HG03442 (cell line): Measurements from ENCODE around the gene PLK5.

Experiments
- ATAC-seq: cut with Tn5 transposase; IDR thresholded peaks from one replicate; pipeline ENCODE4 v1.9.1; 2021; ENCODE audit warnings: mild to moderate bottlenecking, moderate library complexity; ENCODE audit not compliant: unreplicated experiment

The PLK5 gene

GRCh38 chr19:1576242-1577089 lies 52.6 kb downstream of the PLK5 start:
- ATAC-seq = no peak

GRCh38 chr19:1577090-1577928 lies 53.4 kb downstream of the PLK5 start:
- no peak for ATAC-seq

DNA sequence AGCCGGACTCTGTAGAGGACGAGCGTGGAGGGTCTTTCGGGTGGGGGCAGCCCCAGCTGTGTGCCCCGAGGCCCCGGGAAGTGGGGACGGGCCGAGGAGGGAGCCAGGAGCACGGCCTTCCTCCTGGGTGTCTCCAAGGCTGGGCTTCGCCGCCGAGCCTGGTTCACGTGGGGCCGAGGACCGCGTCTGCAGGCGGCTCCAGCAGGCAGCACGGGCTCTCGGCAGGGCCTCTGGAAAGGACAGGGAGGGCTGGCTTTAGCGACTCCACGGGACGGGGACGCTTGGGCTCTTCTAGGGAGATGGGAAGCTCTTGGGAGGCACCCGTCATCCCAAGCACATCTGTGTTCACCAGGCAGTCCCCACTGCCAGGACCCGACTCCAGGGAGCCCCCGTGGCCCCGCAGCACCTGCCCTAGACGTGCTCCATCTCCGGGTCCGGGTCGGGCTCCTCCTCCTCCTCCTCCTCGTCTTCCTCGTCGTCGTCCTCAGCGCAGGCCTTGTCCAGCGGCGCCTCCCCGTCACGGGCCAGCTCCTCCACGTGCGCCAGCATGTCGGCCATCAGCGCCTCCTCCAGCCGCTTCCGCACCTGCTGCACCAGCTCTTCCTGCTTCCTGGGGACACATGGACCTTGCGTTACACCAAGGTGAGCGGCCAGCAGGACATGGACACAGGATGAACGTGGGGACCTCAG lies 54.2 kb downstream of the PLK5 start:
- ATAC-seq = no peak

- ATAC-seq = no peak
Observed at GRCh38 chr19:1579222-1579621, 55.3 kb downstream of the PLK5 start.

DNA sequence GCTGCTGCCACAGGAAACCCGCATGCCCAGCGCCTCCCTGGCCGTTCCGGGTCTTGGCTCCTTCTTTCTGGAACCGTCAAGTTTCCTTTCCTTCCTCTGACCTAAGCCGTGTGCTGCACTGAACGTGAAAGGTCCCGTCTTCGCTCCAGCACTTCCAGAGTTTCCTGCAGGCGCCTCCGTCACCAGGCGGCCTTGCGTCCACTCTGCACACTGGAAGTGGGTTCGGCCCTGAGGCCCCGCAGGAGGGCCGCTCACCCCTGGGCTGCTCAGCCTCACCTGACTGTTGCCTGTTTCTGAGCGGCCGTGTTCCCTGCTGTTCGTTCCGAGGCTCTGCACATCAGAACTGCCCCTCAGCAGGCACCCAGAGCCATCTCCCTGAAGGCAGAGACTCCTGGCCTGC lies 56.5 kb downstream of the PLK5 start:
- ATAC-seq = no peak

DNA sequence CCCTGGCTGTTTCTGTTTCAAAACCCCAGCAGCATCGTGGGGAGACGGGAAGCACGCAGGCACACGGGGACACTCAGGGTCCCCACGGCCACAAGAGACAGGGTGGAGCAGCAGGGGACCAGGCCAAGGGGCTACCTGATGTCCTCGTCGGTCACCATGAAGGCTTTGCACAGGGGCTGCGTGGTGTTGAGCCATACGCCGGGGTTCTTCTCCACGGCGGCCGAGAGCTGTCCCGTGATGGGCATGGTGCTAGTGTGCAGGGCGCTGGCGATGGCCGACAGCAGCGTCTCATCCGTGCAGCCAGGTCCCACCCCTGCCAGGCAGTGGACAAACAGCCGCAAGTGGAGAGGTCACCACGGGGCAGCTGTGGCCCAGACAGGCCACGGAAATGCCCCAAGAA lies 57.1 kb downstream of the PLK5 start:
- no peak for ATAC-seq

DNA sequence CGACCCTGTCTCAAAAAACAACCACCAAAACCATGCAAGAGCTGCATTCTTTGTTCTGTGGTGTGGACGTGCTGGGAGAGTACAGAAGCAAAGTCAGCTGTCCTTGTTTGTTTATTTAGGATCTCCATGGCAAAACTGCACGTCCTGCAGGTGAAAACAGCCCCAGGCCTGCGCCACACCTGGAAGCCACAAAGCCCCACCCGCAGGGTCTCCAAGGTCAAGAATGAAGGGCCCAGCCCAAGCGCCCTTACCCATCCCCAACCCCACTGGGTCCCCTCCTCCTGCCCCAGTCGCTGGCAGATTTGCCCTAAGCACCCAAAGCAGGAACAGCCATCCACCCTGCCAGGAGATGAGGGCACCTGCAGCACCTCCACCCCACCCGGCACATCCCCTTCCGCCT lies 58.3 kb downstream of the PLK5 start:
- no peak for ATAC-seq

DNA sequence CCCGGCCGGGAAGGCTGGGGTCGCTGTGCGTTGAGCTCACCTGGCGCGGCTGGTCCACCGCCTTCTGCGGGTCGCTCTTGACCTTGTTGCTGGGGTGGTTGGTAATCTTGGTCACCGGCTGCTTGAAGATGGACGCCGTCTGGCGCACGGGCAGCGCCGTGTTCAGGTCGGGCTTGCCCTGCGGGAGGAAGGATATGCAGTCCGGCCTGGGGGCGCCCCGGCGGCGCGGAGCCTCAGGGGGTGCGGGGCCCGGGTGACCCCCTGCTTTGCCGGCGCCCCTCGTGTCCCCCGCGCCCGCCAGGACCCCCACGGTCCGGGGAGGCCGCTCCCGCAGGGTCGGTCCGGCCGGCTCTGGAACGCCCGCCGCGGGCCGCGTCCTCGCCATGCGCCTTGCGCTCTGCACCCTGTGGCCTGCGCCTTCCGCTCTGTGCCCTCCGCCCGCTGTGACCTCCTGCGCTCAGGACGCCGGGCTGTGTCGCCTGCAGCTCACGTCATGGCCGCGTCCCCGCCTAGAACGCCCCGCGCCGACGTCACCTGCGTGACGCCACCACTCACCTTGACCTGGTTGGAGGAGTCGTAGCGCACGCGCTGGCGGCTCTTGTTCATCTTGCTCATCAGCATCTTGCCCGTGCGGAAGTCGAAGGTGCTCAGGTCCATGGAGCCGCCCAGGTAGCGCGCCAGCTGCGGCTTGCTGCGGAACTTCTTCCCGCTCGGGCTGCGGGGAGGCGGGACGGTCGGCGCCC lies 60.8 kb downstream of the PLK5 start:
- no peak for ATAC-seq

DNA sequence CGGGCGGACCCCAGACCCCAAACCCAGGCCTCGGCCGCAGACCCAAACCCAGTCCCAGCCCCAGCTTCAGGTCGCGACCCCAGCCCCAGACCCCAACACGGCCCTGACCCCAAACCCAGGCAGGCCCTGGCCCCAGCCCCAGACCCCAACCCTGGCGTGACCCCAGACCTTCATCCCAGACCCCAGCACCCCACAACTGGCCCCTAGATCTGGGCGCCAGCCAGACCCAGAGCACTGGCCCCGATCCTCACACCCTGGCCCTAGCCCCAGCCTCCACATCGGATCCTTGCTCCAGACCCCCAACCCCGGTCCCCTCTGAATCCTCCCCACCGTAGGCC lies 61.3 kb downstream of the PLK5 start:
- no peak for ATAC-seq
